ENCODE measurements around the gene CSRNP2.
A peak's percentile ranks its signal among the peaks of the same experiment; 100 is the strongest.

CSRNP2 gene

DNA sequence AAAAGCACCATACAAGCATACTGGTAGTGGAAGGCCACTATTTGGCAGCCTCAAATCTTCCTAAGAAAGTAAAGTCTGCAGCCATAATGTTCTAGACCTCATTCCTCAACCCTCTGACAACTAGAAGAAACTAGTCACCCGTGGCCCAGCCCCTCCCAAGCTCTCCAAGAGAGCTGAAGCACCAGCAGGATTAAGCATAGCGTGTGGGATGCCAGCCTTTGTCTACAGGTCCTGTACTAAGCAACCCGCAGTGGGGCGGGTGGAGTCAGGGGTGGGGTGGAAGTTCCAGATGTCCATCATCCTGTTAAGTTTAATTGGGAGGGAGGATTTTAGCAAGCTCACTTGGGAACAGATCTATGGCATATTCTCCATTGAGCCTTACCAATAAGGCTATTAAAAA lies 71.4 kb downstream of the CSRNP2 start:
- DNase-seq (ENCODE audit: low spot score in 2 of 2) (no peak), ATAC-seq (ENCODE audit: low read depth) (no peak)
- H3K27ac Mint-ChIP-seq = peak overlapping the region; percentile 17
- no peak overlapping the region for H3K4me3 Mint-ChIP-seq
- no peaks in the 10 kb centered on the region for H3K9me3 Mint-ChIP-seq
- H3K36me3 Mint-ChIP-seq = peaks cover 3% of the 10 kb centered on the region
- H3K27me3 Mint-ChIP-seq = no peaks in the 10 kb centered on the region
- peaks cover 4% of the 10 kb centered on the region for H3K4me1 Mint-ChIP-seq
